OCI-LY1 (cell line): ENCODE measurements around the gene GLRX5.

Experiments
- H2AFZ ChIP-seq: fragments of 200-600 bp; sonication (generic), shearing (Covaris generic); 2 replicates; pipeline ENCODE4 v1.6.0; 2014; ENCODE audit warnings: antibody characterized with exemption, mild to moderate bottlenecking, low read length
- H3F3A ChIP-seq: fragments of 200-600 bp; sonication (generic), shearing (Covaris generic); 2 replicates; pipeline ENCODE4 v1.6.0; 2014; ENCODE audit warnings: mild to moderate bottlenecking, antibody characterized with exemption, low read length, moderate library complexity; ENCODE audit not compliant: insufficient read depth
- H3K27ac ChIP-seq: fragments of 200-600 bp; sonication (generic); 2 replicates; pipeline ENCODE4 v1.5.1; 2014; ENCODE audit warnings: low read length, mixed run types, mild to moderate bottlenecking, low read depth; ENCODE audit not compliant: poor library complexity, severe bottlenecking
- H3K27me3 ChIP-seq: fragments of 200-600 bp; sonication (generic); 2 replicates; pipeline ENCODE4 v1.6.0; 2014; ENCODE audit warnings: antibody characterized with exemption, mild to moderate bottlenecking, low read length, moderate library complexity; ENCODE audit not compliant: insufficient read depth
- H3K36me3 ChIP-seq: fragments of 200-600 bp; sonication (generic); 2 replicates; pipeline ENCODE4 v1.6.1; 2014; ENCODE audit warnings: mild to moderate bottlenecking, antibody characterized with exemption, low read length, moderate library complexity, mixed read lengths; ENCODE audit not compliant: insufficient read depth
- H3K4me1 ChIP-seq: fragments of 200-600 bp; sonication (generic); 2 replicates; pipeline ENCODE4 v1.5.1; 2014; ENCODE audit warnings: mild to moderate bottlenecking, low read length, moderate library complexity; ENCODE audit not compliant: insufficient read depth, severe bottlenecking
- H3K4me2 ChIP-seq: fragments of 200-600 bp; sonication (generic), shearing (Covaris generic); 2 replicates; pipeline ENCODE4 v1.6.1; 2014; ENCODE audit warnings: low read length
- H3K4me3 ChIP-seq: fragments of 200-600 bp; sonication (generic); 2 replicates; pipeline ENCODE4 v1.5.1; 2014; ENCODE audit warnings: low read length, low read depth, mild to moderate bottlenecking, mixed read lengths; ENCODE audit not compliant: poor library complexity, severe bottlenecking
- H3K79me2 ChIP-seq: fragments of 200-600 bp; shearing (Covaris generic); 2 replicates; pipeline ENCODE4 v1.6.1; 2016; ENCODE audit warnings: mixed run types, low read length, mixed read lengths; ENCODE audit not compliant: insufficient read depth
- H3K9ac ChIP-seq: fragments of 200-600 bp; sonication (generic), shearing (Covaris generic); 2 replicates; pipeline ENCODE4 v1.6.1; 2014; ENCODE audit warnings: mild to moderate bottlenecking, low read length, mixed read lengths
- H3K9me2 ChIP-seq: fragments of 200-600 bp; sonication (generic), shearing (Covaris generic); 2 replicates; pipeline ENCODE4 v1.6.1; 2014; ENCODE audit warnings: low read depth, mild to moderate bottlenecking, low read length, mixed read lengths
- H3K9me3 ChIP-seq: fragments of 200-600 bp; shearing (Covaris generic); 2 replicates; pipeline ENCODE4 v1.6.1; 2014; ENCODE audit warnings: low read length, mixed read lengths
- H4K20me1 ChIP-seq: fragments of 200-600 bp; sonication (generic), shearing (Covaris generic); 2 replicates; pipeline ENCODE4 v1.6.0; 2016; ENCODE audit warnings: mild to moderate bottlenecking, low read length; ENCODE audit not compliant: insufficient read depth
- CTCF ChIP-seq: fragments of 200-600 bp; sonication (generic), shearing (Covaris generic); IDR thresholded peaks from 2 replicates; pipeline ENCODE4 v1.5.1; 2017; ENCODE audit warnings: mild to moderate bottlenecking, antibody characterized with exemption, low read length, moderate library complexity, mixed read lengths
- EZH2 ChIP-seq: fragments of 200-600 bp; sonication (generic), shearing (Covaris generic); IDR thresholded peaks from 2 replicates; pipeline ENCODE4 v1.8.0; 2017; ENCODE audit warnings: borderline replicate concordance, mixed run types, mild to moderate bottlenecking, antibody characterized with exemption, low read length, moderate library complexity, mixed read lengths

GLRX5 gene

DNA sequence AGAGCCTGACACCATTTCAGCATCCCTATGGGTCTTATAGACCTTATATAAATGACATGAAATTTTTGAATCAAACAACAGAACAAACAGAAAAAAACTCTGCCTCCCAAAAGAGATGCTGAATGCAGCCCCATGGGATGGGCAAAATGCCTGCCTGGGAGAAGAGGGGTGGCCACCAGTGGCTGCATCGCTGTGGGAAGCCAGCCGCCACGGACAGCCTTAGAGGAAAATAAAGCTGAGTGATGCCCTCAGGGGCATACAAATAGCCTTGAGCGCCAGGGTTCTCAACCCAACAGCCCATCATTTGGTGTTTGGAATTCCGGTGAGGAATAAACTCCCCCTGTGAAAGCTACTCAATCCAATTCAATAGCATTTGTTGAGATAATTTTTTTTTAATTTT lies 41.3 kb upstream of the GLRX5 start:
- Histone ChIP-seq H3K9ac (no peak overlapping the region), H3K27me3 (no peaks in the 10 kb centered on the region), H3K4me1 (peaks cover 57% of the 10 kb centered on the region), H3K4me2 (no peak overlapping the region), H3K9me3 (no peaks in the 10 kb centered on the region), H3K79me2 (no peaks in the 10 kb centered on the region), H3K27ac (no peak overlapping the region), H3K9me2 (no peaks in the 10 kb centered on the region), H3K4me3 (no peak overlapping the region), H3F3A (no peaks in the 10 kb centered on the region), H3K36me3 (no peaks in the 10 kb centered on the region), H2AFZ (no peak overlapping the region), H4K20me1 (no peaks in the 10 kb centered on the region)
- TF ChIP-seq CTCF (no peak), EZH2 (no peak)

- Histone ChIP-seq H3F3A (no peaks in the 10 kb centered on the region), H2AFZ (no peak overlapping the region), H3K27me3 (no peaks in the 10 kb centered on the region), H3K79me2 (no peaks in the 10 kb centered on the region), H3K36me3 (no peaks in the 10 kb centered on the region), H3K9ac (no peak overlapping the region), H3K9me2 (no peaks in the 10 kb centered on the region), H3K4me3 (no peak overlapping the region), H3K4me2 (no peak overlapping the region), H3K27ac (peak overlapping the region; percentile 5), H4K20me1 (no peaks in the 10 kb centered on the region), H3K4me1 (peaks cover 53% of the 10 kb centered on the region), H3K9me3 (no peaks in the 10 kb centered on the region)
- TF ChIP-seq EZH2 (no peak), CTCF (no peak)
These were observed 40.9 kb upstream of the GLRX5 start for GRCh38 chr14:95493976-95494375.

DNA sequence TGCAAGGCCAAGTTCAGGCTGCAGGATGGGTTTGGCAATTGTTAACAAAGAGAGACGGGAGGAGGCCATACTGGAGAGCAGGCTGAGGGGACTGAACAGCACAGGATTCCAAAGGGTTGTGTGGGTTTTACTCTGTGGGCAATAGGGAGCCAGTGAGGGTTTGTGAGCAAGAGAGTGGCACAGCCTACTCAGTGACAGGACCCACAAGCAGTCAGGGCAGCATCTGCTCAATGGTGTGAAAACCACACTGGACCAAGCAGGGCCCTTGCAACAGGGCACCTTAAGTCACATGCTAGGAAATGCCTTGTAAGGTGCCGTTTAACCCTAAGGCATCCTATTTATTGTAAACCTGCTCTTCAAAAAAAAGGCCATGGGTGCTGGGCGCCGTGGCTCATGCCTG lies 40.4 kb upstream of the GLRX5 start:
- Histone ChIP-seq H3F3A (no peaks in the 10 kb centered on the region), H3K27me3 (no peaks in the 10 kb centered on the region), H3K9me2 (no peaks in the 10 kb centered on the region), H3K79me2 (no peaks in the 10 kb centered on the region), H2AFZ (no peak overlapping the region), H4K20me1 (no peaks in the 10 kb centered on the region), H3K9ac (no peak overlapping the region), H3K4me3 (no peak overlapping the region), H3K4me1 (peaks cover 48% of the 10 kb centered on the region), H3K27ac (peak overlapping the region; percentile 5), H3K36me3 (no peaks in the 10 kb centered on the region), H3K4me2 (no peak overlapping the region), H3K9me3 (no peaks in the 10 kb centered on the region)
- TF ChIP-seq EZH2 = no peak
- TF ChIP-seq CTCF = no peak
